Mucosa of descending colon (tissue), 3 donors: ENCODE data around the gene NOL4L. TPM values are rescaled to one million over a fixed set of nuclear protein-coding genes. Genes with fewer than 3 reads are reported as not detected.
"Not testable (repeated sequence)": the region's sequence is repeated elsewhere in the genome, so short reads cannot be mapped to it uniquely, and the experiment has no call there.

Experiments
- ATAC-seq: fragments of 200-7000 bp; cut with Tn5 transposase; one replicate; pipeline ENCODE4 v1.9.1; 2020; ENCODE audit warnings: mild to moderate bottlenecking, moderate library complexity
- DNase-seq, 3 donors: peaks; one replicate each; pipeline ENCODE4 v3.0.0-alpha.2; 2020
- H3K36me3 ChIP-seq: fragments of 200-600 bp; one replicate; pipeline ENCODE4 v1.8.0; 2021; ENCODE audit warnings: low read depth, mild to moderate bottlenecking
- H3K4me1 ChIP-seq: fragments of 200-600 bp; one replicate; pipeline ENCODE4 v1.8.0; 2021; ENCODE audit warnings: low read depth, mild to moderate bottlenecking
- H3K4me3 ChIP-seq: fragments of 200-600 bp; one replicate; pipeline ENCODE4 v1.8.0; 2021; ENCODE audit warnings: mild to moderate bottlenecking
- H3K9me3 ChIP-seq: fragments of 200-600 bp; one replicate; pipeline ENCODE4 v1.8.0; 2021; ENCODE audit warnings: mild to moderate bottlenecking
- intact Hi-C, 2 donors: fragments of 100-400 bp; cut with DNase I in 1 of 2; cut with micrococcal nuclease in 1 of 2; formaldehyde crosslinking; loops; one replicate each; pipeline versions ENCODE4 v1.11.0 to v1.11.1; 2022; cut with DNase I, micrococcal nuclease
- total RNA-seq, 3 donors: library from RNA; stranded (reverse); fragmentation: NEBNext Ultra II Directional in 2 of 3; extraction: Animal tissue kit (Norgen Biotek cat#: 25700) in 2 of 3; gene quantifications; one replicate each; pipeline versions ENCODE4 v1.2.1 to v1.2.4, GENCODE V29; 2021 to 2023
- TF ChIP-seq, protein P1 (sequence below): fragments of 200-600 bp; IDR thresholded peaks from one replicate; pipeline ENCODE4 v1.8.0; 2022; ENCODE audit warnings: antibody characterized with exemption, mild to moderate bottlenecking
- donor health status: DM: no; HTN: no; CAD: no; lungs with moderate emphysema.
- donor health status: DM: no; HTN: no; CAD: no.
- donor health status: DM: no; HTN: yes; CAD: no.

Gene NOL4L
- total RNA-seq, 3 donors from 2014 or later, result 46.1 to 75.3 (median 55.1) TPM

- DNase-seq (no peak), ATAC-seq (no peak)
- H3K4me3 ChIP-seq, result no peak overlapping the region
- no peaks in the 10 kb centered on the region for H3K4me1 ChIP-seq
- intact Hi-C loops, result no loop called here
- H3K36me3 ChIP-seq, result no peaks in the 10 kb centered on the region
- H3K9me3 ChIP-seq, result no peaks in the 10 kb centered on the region
- TF ChIP-seq, protein P1, sequence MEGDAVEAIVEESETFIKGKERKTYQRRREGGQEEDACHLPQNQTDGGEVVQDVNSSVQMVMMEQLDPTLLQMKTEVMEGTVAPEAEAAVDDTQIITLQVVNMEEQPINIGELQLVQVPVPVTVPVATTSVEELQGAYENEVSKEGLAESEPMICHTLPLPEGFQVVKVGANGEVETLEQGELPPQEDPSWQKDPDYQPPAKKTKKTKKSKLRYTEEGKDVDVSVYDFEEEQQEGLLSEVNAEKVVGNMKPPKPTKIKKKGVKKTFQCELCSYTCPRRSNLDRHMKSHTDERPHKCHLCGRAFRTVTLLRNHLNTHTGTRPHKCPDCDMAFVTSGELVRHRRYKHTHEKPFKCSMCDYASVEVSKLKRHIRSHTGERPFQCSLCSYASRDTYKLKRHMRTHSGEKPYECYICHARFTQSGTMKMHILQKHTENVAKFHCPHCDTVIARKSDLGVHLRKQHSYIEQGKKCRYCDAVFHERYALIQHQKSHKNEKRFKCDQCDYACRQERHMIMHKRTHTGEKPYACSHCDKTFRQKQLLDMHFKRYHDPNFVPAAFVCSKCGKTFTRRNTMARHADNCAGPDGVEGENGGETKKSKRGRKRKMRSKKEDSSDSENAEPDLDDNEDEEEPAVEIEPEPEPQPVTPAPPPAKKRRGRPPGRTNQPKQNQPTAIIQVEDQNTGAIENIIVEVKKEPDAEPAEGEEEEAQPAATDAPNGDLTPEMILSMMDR, result no peak
These were observed 14.7 kb upstream of the NOL4L start for GRCh38 chr20:32599783-32600340.

DNA sequence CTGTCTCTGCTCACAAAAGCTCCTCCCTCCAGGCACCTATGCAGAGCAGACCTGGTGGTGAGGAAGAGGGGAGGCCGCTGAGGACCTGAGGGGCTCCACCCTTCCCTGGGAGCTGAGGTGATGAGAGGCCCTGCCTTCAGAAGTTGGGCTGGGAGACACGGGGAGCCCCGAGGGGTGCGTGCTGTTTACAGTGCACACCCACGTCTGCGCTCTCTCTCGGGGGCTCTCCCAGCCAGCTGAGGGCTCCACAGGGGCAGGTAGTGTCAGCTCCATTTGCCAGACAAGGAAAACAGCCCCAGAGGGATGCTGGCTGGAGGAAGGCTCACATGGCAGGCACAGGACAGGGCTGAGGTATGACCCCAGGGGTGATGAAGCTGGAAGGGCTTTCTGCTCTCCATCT, 13.5 kb upstream of the NOL4L start:
- Histone ChIP-seq H3K36me3 (no peaks in the 10 kb centered on the region), H3K4me3 (no peak overlapping the region), H3K9me3 (no peaks in the 10 kb centered on the region), H3K4me1 (no peaks in the 10 kb centered on the region)
- DNase-seq (no peak), ATAC-seq (no peak)
- intact Hi-C loops, result no loop called here
- TF ChIP-seq, protein P1, result no peak

DNA sequence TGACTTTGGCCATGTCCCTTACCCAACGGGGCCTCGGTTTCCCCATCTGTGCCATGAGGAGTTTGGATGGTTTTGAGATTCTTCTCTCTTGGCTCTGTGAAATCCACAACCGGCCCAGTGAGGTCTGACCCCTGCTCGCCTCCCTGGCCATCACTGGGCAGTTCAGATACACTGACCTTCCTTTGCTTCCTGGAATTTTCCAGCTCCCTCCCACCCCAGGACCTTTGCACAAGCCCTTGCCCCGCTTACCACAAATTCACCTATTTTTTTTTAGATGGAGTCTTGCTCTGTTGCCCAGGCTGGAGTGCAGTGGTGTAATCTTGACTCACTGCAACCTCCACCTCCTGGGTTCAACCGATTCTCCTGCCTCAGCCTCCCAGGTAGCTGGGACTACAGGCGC, 12.6 kb upstream of the NOL4L start:
- H3K36me3 ChIP-seq, result no peaks in the 10 kb centered on the region
- no peak for ATAC-seq
- TF ChIP-seq, protein P1, result no peak
- no peak for DNase-seq
- intact Hi-C loops, result no loop called here
- no peak overlapping the region for H3K4me3 ChIP-seq
- H3K4me1 ChIP-seq, result no peaks in the 10 kb centered on the region
- no peaks in the 10 kb centered on the region for H3K9me3 ChIP-seq

- intact Hi-C loops, result no loop called here
- H3K4me3 ChIP-seq, result no peak overlapping the region
- ATAC-seq, result no peak
- H3K9me3 ChIP-seq, result no peaks in the 10 kb centered on the region
- TF ChIP-seq, protein P1, result no peak
- no peak for DNase-seq
- no peaks in the 10 kb centered on the region for H3K4me1 ChIP-seq
- H3K36me3 ChIP-seq, result no peaks in the 10 kb centered on the region
These were observed 11.6 kb upstream of the NOL4L start for GRCh38 chr20:32596681-32597252.

GRCh38 chr20:32595143-32595542, 10.0 kb upstream of the NOL4L start:
- Histone ChIP-seq H3K4me3 (no peak overlapping the region), H3K36me3 (no peaks in the 10 kb centered on the region), H3K4me1 (no peaks in the 10 kb centered on the region), H3K9me3 (no peaks in the 10 kb centered on the region)
- DNase-seq, result no peak
- intact Hi-C loops, result no loop called here
- ATAC-seq, result no peak
- TF ChIP-seq, protein P1, result no peak

- ATAC-seq, H3K36me3 ChIP-seq, DNase-seq, H3K4me3 ChIP-seq, intact Hi-C loops, H3K9me3 ChIP-seq, H3K4me1 ChIP-seq: not testable (repeated sequence)
These were observed 9.5 kb upstream of the NOL4L start for GRCh38 chr20:32594669-32595068.
